GM19372 (cell line): Measurements from ENCODE around the gene TMEM163.

Source experiments
- ATAC-seq: cut with Tn5 transposase; IDR thresholded peaks from one replicate; pipeline ENCODE4 v1.9.1; 2021; ENCODE audit warnings: mild to moderate bottlenecking, low read depth, moderate library complexity; ENCODE audit not compliant: unreplicated experiment

Gene TMEM163

GRCh38 chr2:134462791-134463698 is 255.8 kb downstream of the TMEM163 start:
- no peak for ATAC-seq

- no peak for ATAC-seq
Measured at GRCh38 chr2:134462275-134462674, 256.5 kb downstream of the TMEM163 start.

GRCh38 chr2:134461511-134461910 is 257.3 kb downstream of the TMEM163 start:
- ATAC-seq, result no peak

GRCh38 chr2:134460583-134460998 is 258.2 kb downstream of the TMEM163 start:
- ATAC-seq, result peak; percentile 80

- ATAC-seq, result no peak
Measured at GRCh38 chr2:134459706-134460406, 258.9 kb downstream of the TMEM163 start.

GRCh38 chr2:134458950-134459349 is 259.9 kb downstream of the TMEM163 start:
- no peak for ATAC-seq

- ATAC-seq, result no peak
Measured at GRCh38 chr2:134458473-134458853, 260.3 kb downstream of the TMEM163 start.

- no peak for ATAC-seq
Measured at GRCh38 chr2:134457765-134458472, 260.9 kb downstream of the TMEM163 start.

- ATAC-seq, result no peak
Measured at GRCh38 chr2:134457353-134457752, 261.4 kb downstream of the TMEM163 start.

GRCh38 chr2:134455426-134455825 is 263.4 kb downstream of the TMEM163 start:
- no peak for ATAC-seq

GRCh38 chr2:134454931-134455330 is 263.9 kb downstream of the TMEM163 start:
- ATAC-seq, result no peak

GRCh38 chr2:134454426-134454825 is 264.4 kb downstream of the TMEM163 start:
- ATAC-seq, result no peak

- ATAC-seq, result no peak
Measured at GRCh38 chr2:134453973-134454372, 264.8 kb downstream of the TMEM163 start.

GRCh38 chr2:134453476-134453875 is 265.3 kb downstream of the TMEM163 start:
- no peak for ATAC-seq

GRCh38 chr2:134452042-134452733 is 266.6 kb downstream of the TMEM163 start:
- ATAC-seq, result no peak

GRCh38 chr2:134451347-134451630 is 267.5 kb downstream of the TMEM163 start:
- no peak for ATAC-seq

- ATAC-seq, result no peak
Measured at GRCh38 chr2:134449751-134450513, 268.9 kb downstream of the TMEM163 start.

- no peak for ATAC-seq
Measured at GRCh38 chr2:134449157-134449556, 269.6 kb downstream of the TMEM163 start.

- no peak for ATAC-seq
Measured at GRCh38 chr2:134448650-134449049, 270.1 kb downstream of the TMEM163 start.

GRCh38 chr2:134447669-134448068 is 271.1 kb downstream of the TMEM163 start:
- ATAC-seq, result no peak
